ENCODE data around the gene CBARP.

Gene CBARP

GRCh38 chr19:1237027-1237659 lies 662 bp downstream of the CBARP start:
- Mint-ChIP-seq H3K27me3 (peaks cover 49% of the 10 kb centered on the region), H3K4me1 (ENCODE audit: low read depth) (peaks cover 28% of the 10 kb centered on the region), H3K36me3 (ENCODE audit: low read depth) (peaks cover 2% of the 10 kb centered on the region), H3K4me3 (peak overlapping the region; percentile 62), H3K9me3 (no peaks in the 10 kb centered on the region), H3K27ac (no peak overlapping the region)
- intact Hi-C loops (cut with micrococcal nuclease) = no loop called here

DNA sequence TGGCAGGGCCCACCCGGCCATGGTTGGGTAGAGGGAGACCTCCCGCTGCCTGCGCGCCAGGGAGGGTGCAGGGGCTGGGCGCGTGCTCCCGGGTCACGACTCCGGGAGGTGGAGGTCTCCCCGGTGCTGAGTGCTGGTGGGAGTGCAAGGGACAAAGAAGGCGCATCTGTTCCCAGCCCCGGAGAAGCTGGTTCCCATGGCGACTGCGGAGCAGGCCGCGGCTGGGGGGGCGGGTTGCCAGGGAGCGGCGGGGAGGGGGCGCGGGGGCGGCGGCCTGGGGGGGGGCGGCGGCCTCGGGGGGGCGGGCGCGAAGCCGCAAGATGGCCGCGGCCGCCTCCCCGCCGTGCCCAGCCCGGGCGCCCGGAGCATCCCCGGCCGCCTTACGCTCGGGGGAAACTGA lies 1.2 kb downstream of the CBARP start:
- Mint-ChIP-seq H3K4me3 (peak overlapping the region; percentile 40), H3K36me3 (ENCODE audit: low read depth) (no peaks in the 10 kb centered on the region), H3K9me3 (no peaks in the 10 kb centered on the region), H3K27ac (no peak overlapping the region), H3K4me1 (ENCODE audit: low read depth) (peaks cover 31% of the 10 kb centered on the region), H3K27me3 (peaks cover 51% of the 10 kb centered on the region)
- intact Hi-C loops (cut with micrococcal nuclease) = no loop called here

DNA sequence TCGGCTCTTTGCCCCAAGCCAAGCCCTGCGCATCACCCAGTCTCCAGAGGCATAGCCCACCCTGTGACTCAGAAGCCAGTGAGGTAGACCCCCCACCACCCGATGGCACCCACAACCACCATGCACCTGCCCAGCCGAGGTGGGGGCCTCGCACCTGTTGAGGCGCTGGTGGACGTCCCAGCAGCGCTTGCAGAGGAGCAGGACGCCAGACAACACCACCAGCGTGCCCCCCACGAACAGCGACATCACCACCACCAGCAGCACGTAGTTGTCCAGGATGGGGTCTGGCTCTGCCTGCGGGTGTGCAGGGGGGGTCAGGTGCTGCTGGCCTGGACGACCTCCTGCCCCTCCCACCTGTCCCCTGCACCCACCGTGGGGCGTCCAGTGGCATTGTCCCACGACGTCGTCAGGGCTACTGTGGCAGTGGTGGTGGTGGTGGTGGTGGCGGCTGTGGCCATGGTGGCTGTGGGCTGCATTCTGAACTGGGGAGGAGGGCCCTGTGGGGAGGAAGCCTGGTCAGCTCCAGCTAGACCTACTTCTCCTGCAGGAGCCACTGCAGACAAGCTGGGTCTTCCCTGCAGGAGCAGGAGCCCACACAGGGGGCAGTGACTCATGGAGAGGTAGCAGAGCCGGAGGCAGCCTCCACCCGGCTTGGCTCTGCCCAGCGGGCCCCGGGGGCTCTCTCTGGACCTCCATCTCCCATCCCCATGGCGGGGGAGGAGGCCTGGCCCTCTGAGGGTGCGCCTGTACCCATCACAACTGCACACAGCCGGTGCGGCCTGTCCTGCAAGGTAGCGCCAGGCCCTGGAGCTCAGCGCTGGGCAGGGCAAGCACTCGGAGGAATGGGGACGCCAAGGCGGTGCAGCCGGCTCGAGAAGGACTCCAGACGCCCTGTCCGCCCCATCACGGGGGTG lies 1.9 kb downstream of the CBARP start:
- H3K9me3 Mint-ChIP-seq = no peaks in the 10 kb centered on the region
- no peak overlapping the region for H3K27ac Mint-ChIP-seq
- intact Hi-C loops (cut with micrococcal nuclease) = no loop called here
- no peaks in the 10 kb centered on the region for H3K36me3 Mint-ChIP-seq (ENCODE audit: low read depth)
- peak overlapping the region; percentile 40 for H3K4me3 Mint-ChIP-seq
- peaks cover 26% of the 10 kb centered on the region for H3K4me1 Mint-ChIP-seq (ENCODE audit: low read depth)
- peaks cover 50% of the 10 kb centered on the region for H3K27me3 Mint-ChIP-seq

GRCh38 chr19:1234955-1235380 lies 2.8 kb downstream of the CBARP start:
- peaks cover 25% of the 10 kb centered on the region for H3K4me1 Mint-ChIP-seq (ENCODE audit: low read depth)
- no peaks in the 10 kb centered on the region for H3K36me3 Mint-ChIP-seq (ENCODE audit: low read depth)
- H3K27ac Mint-ChIP-seq = no peak overlapping the region
- intact Hi-C loops (cut with micrococcal nuclease) = no loop called here
- H3K27me3 Mint-ChIP-seq = peaks cover 50% of the 10 kb centered on the region
- H3K9me3 Mint-ChIP-seq = no peaks in the 10 kb centered on the region
- no peak overlapping the region for H3K4me3 Mint-ChIP-seq

- Mint-ChIP-seq H3K27ac (no peak overlapping the region), H3K27me3 (peaks cover 48% of the 10 kb centered on the region), H3K9me3 (no peaks in the 10 kb centered on the region), H3K36me3 (ENCODE audit: low read depth) (no peaks in the 10 kb centered on the region), H3K4me1 (ENCODE audit: low read depth) (peaks cover 21% of the 10 kb centered on the region), H3K4me3 (no peak overlapping the region)
- intact Hi-C loops (cut with micrococcal nuclease) = no loop called here
These were observed 3.5 kb downstream of the CBARP start for GRCh38 chr19:1234051-1234954.

GRCh38 chr19:1233115-1233667 lies 4.6 kb downstream of the CBARP start:
- intact Hi-C loops (cut with micrococcal nuclease) = no loop called here
- Mint-ChIP-seq H3K4me3 (no peak overlapping the region), H3K9me3 (no peaks in the 10 kb centered on the region), H3K27me3 (peaks cover 40% of the 10 kb centered on the region), H3K4me1 (ENCODE audit: low read depth) (peaks cover 12% of the 10 kb centered on the region), H3K36me3 (ENCODE audit: low read depth) (peaks cover 6% of the 10 kb centered on the region), H3K27ac (no peak overlapping the region)

DNA sequence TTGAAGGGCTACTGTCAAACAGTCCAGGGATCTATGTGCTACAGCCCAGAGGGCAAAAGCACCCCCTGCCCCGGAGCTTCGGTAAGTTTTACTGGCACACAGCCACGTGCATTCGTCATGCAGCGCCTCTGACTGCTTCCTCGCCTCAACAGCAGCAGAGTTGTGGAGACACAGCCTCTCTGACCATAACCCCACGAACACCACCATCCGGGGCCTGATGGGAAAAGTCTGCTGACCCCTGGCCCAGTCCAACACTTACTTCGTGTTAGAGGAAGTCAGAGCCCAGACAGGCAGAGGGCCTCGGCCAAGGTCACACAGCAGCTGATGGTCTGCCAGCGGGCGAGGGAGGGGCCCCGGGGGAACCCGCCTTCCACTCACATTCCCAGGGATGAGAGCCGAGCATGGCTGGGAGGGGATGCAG lies 5.1 kb downstream of the CBARP start:
- H3K27me3 Mint-ChIP-seq = peaks cover 39% of the 10 kb centered on the region
- no peak overlapping the region for H3K27ac Mint-ChIP-seq
- H3K4me1 Mint-ChIP-seq (ENCODE audit: low read depth) = peaks cover 11% of the 10 kb centered on the region
- no peak overlapping the region for H3K4me3 Mint-ChIP-seq
- H3K36me3 Mint-ChIP-seq (ENCODE audit: low read depth) = peaks cover 11% of the 10 kb centered on the region
- no peaks in the 10 kb centered on the region for H3K9me3 Mint-ChIP-seq
- intact Hi-C loops (cut with micrococcal nuclease) = no loop called here

DNA sequence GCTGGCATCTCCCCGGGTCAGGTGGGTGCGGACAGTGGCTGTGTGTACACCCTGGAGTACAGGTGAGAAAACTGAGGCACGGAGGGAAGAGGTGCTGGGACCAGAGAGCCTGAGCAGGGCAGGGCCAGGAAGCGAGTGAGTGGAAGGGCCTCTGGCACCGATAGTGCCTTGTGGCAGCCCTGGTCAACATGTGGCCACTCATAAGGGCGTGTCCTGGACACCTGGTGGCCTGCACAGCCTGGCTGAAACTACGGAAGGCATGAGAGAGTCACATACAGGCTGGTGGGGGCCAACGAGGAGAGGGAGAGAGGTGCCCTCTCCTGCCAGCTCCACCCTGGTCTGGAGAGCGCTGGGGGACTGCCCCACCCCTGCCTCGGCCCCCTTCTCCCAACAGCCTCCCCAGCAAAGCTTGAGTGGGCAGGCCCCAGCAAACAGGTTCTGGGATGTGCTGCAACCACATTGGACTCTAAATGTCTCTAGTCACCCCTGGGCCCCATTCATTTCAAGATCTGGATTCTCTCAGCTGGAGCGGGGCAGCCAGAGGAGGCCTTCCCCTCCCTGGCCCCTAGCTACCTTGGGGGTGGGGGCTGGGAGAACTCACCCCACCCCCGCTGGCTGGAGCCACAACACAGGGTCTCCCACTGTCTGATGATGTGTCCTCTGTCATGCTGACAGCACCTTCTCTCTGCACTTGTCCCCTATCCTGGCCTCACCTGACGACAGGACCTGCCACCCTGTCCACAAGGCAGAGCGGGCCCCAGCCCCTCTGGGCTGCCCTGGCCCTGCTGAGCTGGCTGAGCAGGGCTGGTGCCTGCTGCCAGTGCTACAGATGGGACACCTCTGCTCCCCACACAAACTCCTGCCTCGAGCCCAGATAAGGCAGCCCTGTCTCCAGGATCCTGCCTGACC lies 5.8 kb downstream of the CBARP start:
- intact Hi-C loops (cut with micrococcal nuclease) = no loop called here
- peaks cover 35% of the 10 kb centered on the region for H3K27me3 Mint-ChIP-seq
- H3K36me3 Mint-ChIP-seq (ENCODE audit: low read depth) = peaks cover 18% of the 10 kb centered on the region
- H3K9me3 Mint-ChIP-seq = no peaks in the 10 kb centered on the region
- H3K4me1 Mint-ChIP-seq (ENCODE audit: low read depth) = peaks cover 11% of the 10 kb centered on the region
- no peak overlapping the region for H3K4me3 Mint-ChIP-seq
- peak overlapping the region; percentile 44 for H3K27ac Mint-ChIP-seq

- intact Hi-C loops (cut with micrococcal nuclease) = no loop called here
- Mint-ChIP-seq H3K4me1 (ENCODE audit: low read depth) (peaks cover 11% of the 10 kb centered on the region), H3K9me3 (no peaks in the 10 kb centered on the region), H3K4me3 (no peak overlapping the region), H3K27ac (no peak overlapping the region), H3K36me3 (ENCODE audit: low read depth) (peaks cover 28% of the 10 kb centered on the region), H3K27me3 (peaks cover 27% of the 10 kb centered on the region)
These were observed 6.9 kb downstream of the CBARP start for GRCh38 chr19:1230783-1231489.

- H3K27ac Mint-ChIP-seq = no peak overlapping the region
- intact Hi-C loops (cut with micrococcal nuclease) = no loop called here
- H3K27me3 Mint-ChIP-seq = peaks cover 19% of the 10 kb centered on the region
- no peak overlapping the region for H3K4me3 Mint-ChIP-seq
- H3K36me3 Mint-ChIP-seq (ENCODE audit: low read depth) = peaks cover 36% of the 10 kb centered on the region
- no peaks in the 10 kb centered on the region for H3K9me3 Mint-ChIP-seq
- H3K4me1 Mint-ChIP-seq (ENCODE audit: low read depth) = peaks cover 16% of the 10 kb centered on the region
These were observed 7.7 kb downstream of the CBARP start for GRCh38 chr19:1229924-1230782.

GRCh38 chr19:1229056-1229923 lies 8.5 kb downstream of the CBARP start:
- Mint-ChIP-seq H3K27me3 (peaks cover 15% of the 10 kb centered on the region), H3K27ac (no peak overlapping the region), H3K36me3 (ENCODE audit: low read depth) (peaks cover 45% of the 10 kb centered on the region), H3K9me3 (no peaks in the 10 kb centered on the region), H3K4me1 (ENCODE audit: low read depth) (peaks cover 25% of the 10 kb centered on the region), H3K4me3 (no peak overlapping the region)
- intact Hi-C loops (cut with micrococcal nuclease) = no loop called here

Measured in dendritic cell treated with granulocyte-macrophage colony-stimulating factor and Interleukin-4, amounts not matched to agents 40 ng/mL and 50 ng/mL, for 4 days (primary cell).